Peyer's patch (tissue), 4 donors: ENCODE results near the gene NPAS4. TPM values are rescaled to one million over a fixed set of nuclear protein-coding genes. Genes with fewer than 3 reads are reported as not detected.
"Not testable (repeated sequence)": the region's sequence is repeated elsewhere in the genome, so short reads cannot be mapped to it uniquely, and the experiment has no call there.

Source experiments
- DNase-seq, 3 donors: peaks; one replicate each; pipeline ENCODE4 v3.0.0-alpha.2; 2017 to 2019
- H3K27ac ChIP-seq, 4 donors: fragments of 200-600 bp; sonication (generic); one replicate each; pipeline ENCODE4 v1.5.1; 2016 to 2019
- H3K27me3 ChIP-seq, 2 donors: fragments of 200-600 bp; sonication (generic); one replicate each; pipeline ENCODE4 v1.5.1; 2019
- H3K36me3 ChIP-seq, 3 donors: fragments of 200-600 bp; sonication (generic); one replicate each; pipeline ENCODE4 v1.5.1; 2016 to 2019
- H3K4me1 ChIP-seq, 4 donors: fragments of 200-600 bp; sonication (generic); one replicate each; pipeline ENCODE4 v1.5.1; 2016 to 2019
- H3K4me3 ChIP-seq, 4 donors: fragments of 200-600 bp; sonication (generic); 1 replicate in 3 of 4; 2 replicates in 1 of 4; pipeline ENCODE4 v1.5.1; 2016 to 2019; ENCODE audit warnings: mild to moderate bottlenecking in 1 of 4
- H3K9me3 ChIP-seq, 4 donors: fragments of 200-600 bp; sonication (generic); one replicate each; pipeline ENCODE4 v1.5.1; 2016 to 2019; ENCODE audit warnings: mild to moderate bottlenecking in 1 of 4
- CTCF ChIP-seq, 6 experiments: fragments of 450-650 bp in 4 of 6; fragments of 200-600 bp in 2 of 6; sonication (generic) in 1 of 6; IDR thresholded peaks; one replicate each; pipeline ENCODE4 v1.5.1; 2017 to 2019; ENCODE audit warnings: antibody characterized with exemption in 6 of 6, mild to moderate bottlenecking in 3 of 6, moderate library complexity in 1 of 6
- POLR2A ChIP-seq, 2 donors: fragments of 450-650 bp; IDR thresholded peaks; one replicate each; pipeline ENCODE4 v1.5.1; 2017; ENCODE audit warnings: antibody characterized with exemption in 2 of 2, mild to moderate bottlenecking in 2 of 2, moderate library complexity in 2 of 2
- total RNA-seq, 4 donors: library from RNA; depleted of rRNA; stranded (reverse); fragments of >200 nt; gene quantifications; one replicate each; pipeline ENCODE4 v1.1.0, GENCODE V29; 2016

Gene NPAS4
- total RNA-seq, 4 donors from 2014 or later = not detected

GRCh38 chr11:66457826-66458225 is 37.0 kb downstream of the NPAS4 start:
- no peaks in the 10 kb centered on the region for H3K9me3 ChIP-seq
- H3K36me3 ChIP-seq = no peaks in the 10 kb centered on the region
- no peaks in the 10 kb centered on the region for H3K27me3 ChIP-seq
- DNase-seq = no peak
- H3K4me1 ChIP-seq = peaks cover 0 to 4% (median 0%) of the 10 kb centered on the region in 4 donors
- TF ChIP-seq POLR2A (IDR thresholded peaks at IDR 0.05) (no peak), CTCF (IDR thresholded peaks at IDR 0.05) (no peak)
- no peak overlapping the region for H3K4me3 ChIP-seq
- no peak overlapping the region for H3K27ac ChIP-seq

GRCh38 chr11:66459138-66459778 is 38.4 kb downstream of the NPAS4 start:
- Histone ChIP-seq H3K36me3 (no peaks in the 10 kb centered on the region), H3K4me3 (no peak overlapping the region), H3K9me3 (no peaks in the 10 kb centered on the region), H3K27ac (no peak overlapping the region), H3K4me1 (peaks cover 0 to 4% (median 0%) of the 10 kb centered on the region in 4 donors), H3K27me3 (no peaks in the 10 kb centered on the region)
- TF ChIP-seq POLR2A (IDR thresholded peaks at IDR 0.05) (no peak), CTCF (IDR thresholded peaks at IDR 0.05) (no peak)
- DNase-seq = no peak

GRCh38 chr11:66462010-66462409 is 41.2 kb downstream of the NPAS4 start:
- Histone ChIP-seq H3K9me3 (no peaks in the 10 kb centered on the region), H3K4me3 (no peak overlapping the region), H3K4me1 (peaks cover 0 to 7% (median 3%) of the 10 kb centered on the region in 4 donors), H3K27me3 (no peaks in the 10 kb centered on the region), H3K36me3 (no peaks in the 10 kb centered on the region), H3K27ac (no peak overlapping the region)
- no peak for DNase-seq
- TF ChIP-seq POLR2A (IDR thresholded peaks at IDR 0.05) = no peak

GRCh38 chr11:66462911-66463310 is 42.1 kb downstream of the NPAS4 start:
- no peaks in the 10 kb centered on the region for H3K36me3 ChIP-seq
- no peaks in the 10 kb centered on the region for H3K27me3 ChIP-seq
- DNase-seq = no peak
- no peak overlapping the region for H3K4me3 ChIP-seq
- TF ChIP-seq POLR2A (IDR thresholded peaks at IDR 0.05) (no peak), CTCF (IDR thresholded peaks at IDR 0.05) (no peak)
- no peak overlapping the region for H3K27ac ChIP-seq
- no peaks in the 10 kb centered on the region for H3K9me3 ChIP-seq
- H3K4me1 ChIP-seq = peaks cover 3 to 13% (median 7%) of the 10 kb centered on the region in 4 donors

- not testable (repeated sequence) for DNase-seq
These were observed 43.3 kb downstream of the NPAS4 start for GRCh38 chr11:66464116-66464515.

GRCh38 chr11:66464916-66465315 is 44.1 kb downstream of the NPAS4 start:
- peak overlapping the region in 1 of 4 donors; percentile 89 for H3K27ac ChIP-seq
- H3K4me1 ChIP-seq = peaks cover 3 to 17% (median 6%) of the 10 kb centered on the region in 4 donors
- H3K4me3 ChIP-seq = peak overlapping the region in 1 of 4 donors; percentile 85
- no peaks in the 10 kb centered on the region for H3K27me3 ChIP-seq
- H3K36me3 ChIP-seq = no peaks in the 10 kb centered on the region
- no peak for DNase-seq
- no peaks in the 10 kb centered on the region for H3K9me3 ChIP-seq
- no peak for TF ChIP-seq POLR2A (IDR thresholded peaks at IDR 0.05)
- TF ChIP-seq CTCF (IDR thresholded peaks at IDR 0.05) = no peak

More at GRCh38 chr11:66464116-66464515, 43.3 kb downstream of the NPAS4 start:
- H3K27ac ChIP-seq, H3K9me3 ChIP-seq, H3K36me3 ChIP-seq, H3K4me3 ChIP-seq, H3K27me3 ChIP-seq: not testable (repeated sequence)
- peaks cover 3 to 17% (median 6%) of the 10 kb centered on the region in 4 donors for H3K4me1 ChIP-seq
